ENCODE measurements around the gene NBEAL2.

NBEAL2 gene

GRCh38 chr3:46999516-47000197, 20.2 kb downstream of the NBEAL2 start:
- DNase-seq (ENCODE audit: insufficient read length, low spot score): no peak
- no peak for TF ChIP-seq POLR2A (IDR thresholded peaks at IDR 0.05; ENCODE audit: low read depth, low read length)
- no peak for FAIRE-seq

- FAIRE-seq (no peak), DNase-seq (ENCODE audit: insufficient read length, low spot score) (peak; percentile 81)
- TF ChIP-seq POLR2A (IDR thresholded peaks at IDR 0.05; ENCODE audit: low read depth, low read length): no peak
These were observed 20.8 kb downstream of the NBEAL2 start for GRCh38 chr3:47000198-47000815.

GRCh38 chr3:47000922-47001730, 21.7 kb downstream of the NBEAL2 start:
- FAIRE-seq (no peak), DNase-seq (ENCODE audit: insufficient read length, low spot score) (no peak)
- TF ChIP-seq POLR2A (IDR thresholded peaks at IDR 0.05; ENCODE audit: low read depth, low read length): no peak

- FAIRE-seq (no peak), DNase-seq (ENCODE audit: insufficient read length, low spot score) (no peak)
- TF ChIP-seq POLR2A (IDR thresholded peaks at IDR 0.05; ENCODE audit: low read depth, low read length): no peak
These were observed 22.3 kb downstream of the NBEAL2 start for GRCh38 chr3:47001731-47002170.

- TF ChIP-seq POLR2A (IDR thresholded peaks at IDR 0.05; ENCODE audit: low read depth, low read length): no peak
- FAIRE-seq: no peak
- DNase-seq (ENCODE audit: insufficient read length, low spot score): no peak
These were observed 22.9 kb downstream of the NBEAL2 start for GRCh38 chr3:47002171-47003055.

- FAIRE-seq (no peak), DNase-seq (ENCODE audit: insufficient read length, low spot score) (no peak)
- no peak for TF ChIP-seq POLR2A (IDR thresholded peaks at IDR 0.05; ENCODE audit: low read depth, low read length)
These were observed 23.6 kb downstream of the NBEAL2 start for GRCh38 chr3:47003056-47003410.

- no peak for DNase-seq (ENCODE audit: insufficient read length, low spot score)
- TF ChIP-seq POLR2A (IDR thresholded peaks at IDR 0.05; ENCODE audit: low read depth, low read length): no peak
- no peak for FAIRE-seq
These were observed 24.2 kb downstream of the NBEAL2 start for GRCh38 chr3:47003461-47004368.

GRCh38 chr3:47004369-47005211, 25.1 kb downstream of the NBEAL2 start:
- DNase-seq (ENCODE audit: insufficient read length, low spot score) (no peak), FAIRE-seq (no peak)
- TF ChIP-seq POLR2A (IDR thresholded peaks at IDR 0.05; ENCODE audit: low read depth, low read length): no peak

GRCh38 chr3:47005212-47006144, 26.0 kb downstream of the NBEAL2 start:
- DNase-seq (ENCODE audit: insufficient read length, low spot score) (no peak), FAIRE-seq (no peak)
- TF ChIP-seq POLR2A (IDR thresholded peaks at IDR 0.05; ENCODE audit: low read depth, low read length): no peak

- TF ChIP-seq POLR2A (IDR thresholded peaks at IDR 0.05; ENCODE audit: low read depth, low read length): no peak
- no peak for DNase-seq (ENCODE audit: insufficient read length, low spot score)
- FAIRE-seq: no peak
These were observed 26.7 kb downstream of the NBEAL2 start for GRCh38 chr3:47006145-47006651.

GRCh38 chr3:47007001-47007400, 27.5 kb downstream of the NBEAL2 start:
- DNase-seq (ENCODE audit: insufficient read length, low spot score) (no peak), FAIRE-seq (no peak)
- TF ChIP-seq POLR2A (IDR thresholded peaks at IDR 0.05; ENCODE audit: low read depth, low read length): no peak
